Trophoblast cell (in vitro differentiated cells and primary cell): ENCODE data around the gene EFCAB14.

Experiments used
- DNase-seq, 2 donors: peaks; one replicate each; pipeline ENCODE4 v3.0.0-alpha.2; 2016
- H2AFZ ChIP-seq: 2 replicates; pipeline ENCODE4 v1.6.1; 2013; ENCODE audit warnings: low read length, moderate library complexity, mild to moderate bottlenecking; ENCODE audit not compliant: insufficient read depth, poor library complexity
- H2AK5ac ChIP-seq: 2 replicates; pipeline ENCODE4 v1.6.1; 2013; ENCODE audit warnings: mild to moderate bottlenecking, low read length
- H2BK120ac ChIP-seq: 2 replicates; pipeline ENCODE4 v1.6.1; 2013; ENCODE audit warnings: low read length, mild to moderate bottlenecking, moderate library complexity; ENCODE audit not compliant: insufficient read depth, poor library complexity
- H2BK12ac ChIP-seq: 2 replicates; pipeline ENCODE4 v1.6.1; 2013; ENCODE audit warnings: mild to moderate bottlenecking, low read length, moderate library complexity
- H2BK5ac ChIP-seq: 2 replicates; pipeline ENCODE4 v1.6.1; 2013; ENCODE audit warnings: low read length, low read depth, moderate library complexity, mild to moderate bottlenecking; ENCODE audit not compliant: poor library complexity
- H3K14ac ChIP-seq: 2 replicates; pipeline ENCODE4 v1.6.1; 2013; ENCODE audit warnings: mild to moderate bottlenecking, low read length
- H3K18ac ChIP-seq: 2 replicates; pipeline ENCODE4 v1.6.1; 2013; ENCODE audit warnings: mild to moderate bottlenecking, low read length
- H3K23ac ChIP-seq: 2 replicates; pipeline ENCODE4 v1.6.1; 2013; ENCODE audit warnings: low read length
- H3K27ac ChIP-seq: 2 replicates; pipeline ENCODE4 v1.5.1; 2013; ENCODE audit warnings: low read depth, mild to moderate bottlenecking, inconsistent platforms, low read length, moderate library complexity
- H3K27me3 ChIP-seq: 2 replicates; pipeline ENCODE4 v1.6.1; 2013; ENCODE audit warnings: inconsistent platforms, mild to moderate bottlenecking, low read length, moderate library complexity; ENCODE audit not compliant: insufficient read depth
- H3K36me3 ChIP-seq, 2 experiments: 1 replicate in 1 of 2; 2 replicates in 1 of 2; pipeline ENCODE4 v1.6.1; 2013; ENCODE audit warnings: low read length in 2 of 2, mild to moderate bottlenecking in 2 of 2, moderate library complexity in 1 of 2; ENCODE audit not compliant: insufficient read depth in 2 of 2, control insufficient read depth in 1 of 2
- H3K4ac ChIP-seq: 2 replicates; pipeline ENCODE4 v1.6.1; 2013; ENCODE audit warnings: low read depth, mild to moderate bottlenecking, low read length, moderate library complexity
- H3K4me1 ChIP-seq, 2 experiments: 1 replicate in 1 of 2; 2 replicates in 1 of 2; pipeline ENCODE4 v1.6.1; 2013; ENCODE audit warnings: low read length in 2 of 2, mild to moderate bottlenecking in 2 of 2, moderate library complexity in 1 of 2; ENCODE audit not compliant: insufficient read depth in 2 of 2, control insufficient read depth in 1 of 2
- H3K4me2 ChIP-seq: 2 replicates; pipeline ENCODE4 v1.6.1; 2013; ENCODE audit warnings: inconsistent platforms, mild to moderate bottlenecking, low read length, moderate library complexity
- H3K4me3 ChIP-seq: 2 replicates; pipeline ENCODE4 v1.5.1; 2013; ENCODE audit warnings: mild to moderate bottlenecking, low read depth, low read length, inconsistent platforms
- H3K79me1 ChIP-seq: one replicate; pipeline ENCODE4 v1.6.1; 2013; ENCODE audit warnings: low read length
- H3K79me2 ChIP-seq: 2 replicates; pipeline ENCODE4 v1.6.1; 2013; ENCODE audit warnings: low read length, mild to moderate bottlenecking; ENCODE audit not compliant: control insufficient read depth, insufficient read depth, poor library complexity
- H3K9ac ChIP-seq: 2 replicates; pipeline ENCODE4 v1.6.1; 2013; ENCODE audit warnings: mild to moderate bottlenecking, low read length
- H3K9me3 ChIP-seq: 2 replicates; pipeline ENCODE4 v1.6.1; 2013; ENCODE audit warnings: low read depth, mild to moderate bottlenecking, control low read depth, inconsistent platforms, low read length; ENCODE audit not compliant: insufficient read depth
- H4K12ac ChIP-seq: 2 replicates; pipeline ENCODE4 v1.6.1; 2013; ENCODE audit warnings: low read depth, mild to moderate bottlenecking, low read length, moderate library complexity
- H4K8ac ChIP-seq: 2 replicates; pipeline ENCODE4 v1.6.1; 2013; ENCODE audit warnings: low read depth, mild to moderate bottlenecking, low read length, moderate library complexity
- H4K91ac ChIP-seq: one replicate; pipeline ENCODE4 v1.6.1; 2013; ENCODE audit warnings: low read depth, mild to moderate bottlenecking, low read length, moderate library complexity
- WGBS: extraction: QIAGEN DNeasy Blood & Tissue Kit; methylation state at CpG from one replicate; pipeline ENCODE4 v1.1.7; 2013; ENCODE audit warnings: missing lambda C conversion rate; ENCODE audit not compliant: insufficient read length, insufficient coverage; ENCODE audit errors: extremely low coverage; 5-methylcytosine and 5-hydroxymethylcytosine counted together

The EFCAB14 gene

GRCh38 chr1:46635205-46635604, 83.7 kb downstream of the EFCAB14 start:
- no peak overlapping the region for H3K14ac ChIP-seq
- no peak for DNase-seq
- H3K79me1 ChIP-seq = no peaks in the 10 kb centered on the region
- no peaks in the 10 kb centered on the region for H3K9me3 ChIP-seq
- H4K8ac ChIP-seq = no peak overlapping the region
- H3K23ac ChIP-seq = no peak overlapping the region
- H2BK5ac ChIP-seq = no peak overlapping the region
- H3K4me2 ChIP-seq = no peak overlapping the region
- peaks cover 8 to 10% of the 10 kb centered on the region in 2 experiments for H3K36me3 ChIP-seq
- H3K18ac ChIP-seq = no peak overlapping the region
- no peaks in the 10 kb centered on the region for H3K27me3 ChIP-seq
- H3K4ac ChIP-seq = no peak overlapping the region
- no peak overlapping the region for H3K9ac ChIP-seq
- no peak overlapping the region for H3K4me3 ChIP-seq
- no peak overlapping the region for H2AK5ac ChIP-seq
- H4K91ac ChIP-seq = no peak overlapping the region
- H3K27ac ChIP-seq = no peak overlapping the region
- no peak overlapping the region for H2BK120ac ChIP-seq
- no peaks in the 10 kb centered on the region for H3K4me1 ChIP-seq
- no peaks in the 10 kb centered on the region for H3K79me2 ChIP-seq
- no CpG with 5 or more reads among the region's 2 CpGs for WGBS
- no peak overlapping the region for H2AFZ ChIP-seq
- no peak overlapping the region for H4K12ac ChIP-seq
- H2BK12ac ChIP-seq = no peak overlapping the region

DNA sequence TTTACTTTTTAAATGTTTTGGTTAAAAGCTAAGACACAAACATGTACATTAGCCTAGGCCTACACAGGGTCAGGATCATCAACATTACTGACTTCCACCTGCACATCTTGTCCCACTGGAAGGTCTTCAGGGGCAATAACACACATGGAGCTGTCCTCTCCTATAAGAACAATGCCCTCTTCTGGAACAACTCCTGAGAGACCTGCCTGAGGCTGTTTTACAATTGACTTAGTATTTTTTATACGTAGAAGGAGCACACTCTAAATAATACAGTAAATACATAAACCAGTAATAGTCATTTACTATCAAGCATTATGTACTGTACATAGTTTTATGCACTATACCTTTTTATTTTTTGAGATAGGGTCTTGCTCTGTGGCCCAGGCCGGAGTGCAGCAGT, 88.2 kb downstream of the EFCAB14 start:
- Histone ChIP-seq H2BK120ac (no peak overlapping the region), H4K91ac (no peak overlapping the region), H3K4me1 (no peaks in the 10 kb centered on the region), H3K9me3 (no peaks in the 10 kb centered on the region), H3K4me3 (no peak overlapping the region), H4K8ac (no peak overlapping the region), H3K9ac (no peak overlapping the region), H3K79me2 (no peaks in the 10 kb centered on the region), H3K4me2 (no peak overlapping the region), H3K14ac (no peak overlapping the region), H3K18ac (no peak overlapping the region), H4K12ac (no peak overlapping the region), H2AK5ac (no peak overlapping the region), H3K4ac (no peak overlapping the region), H2BK5ac (no peak overlapping the region), H2AFZ (no peak overlapping the region), H2BK12ac (no peak overlapping the region), H3K36me3 (peaks cover 6 to 12% of the 10 kb centered on the region in 2 experiments), H3K79me1 (no peaks in the 10 kb centered on the region), H3K27me3 (no peaks in the 10 kb centered on the region), H3K27ac (no peak overlapping the region), H3K23ac (no peak overlapping the region)
- WGBS = no CpG with 5 or more reads among the region's 2 CpGs
- no peak for DNase-seq
